ENCODE results near the gene TXN2.
A peak's percentile ranks its signal among the peaks of the same experiment; 100 is the strongest.
"Not testable (repeated sequence)": the region's sequence is repeated elsewhere in the genome, so short reads cannot be mapped to it uniquely, and the experiment has no call there.

The TXN2 gene

GRCh38 chr22:36481393-36482168, at the start of gene TXN2:
TXN2 (minus strand) TSS chr22:36481640; CDS start chr22:36480837, 803 bp downstream.
- DNase-seq: peak; percentile 88

- peak; percentile 98 for DNase-seq
Observed at GRCh38 chr22:36528795-36529751, 47.6 kb upstream of the TXN2 start, which contains the start of gene EIF3D. EIF3D (minus strand) TSS chr22:36529166; CDS start chr22:36526121, 3,045 bp downstream.

- DNase-seq: no peak
Observed at GRCh38 chr22:36528341-36528740, 46.9 kb upstream of the TXN2 start.

GRCh38 chr22:36522662-36523061, 41.2 kb upstream of the TXN2 start:
- no peak for DNase-seq

GRCh38 chr22:36520423-36520822, 39.0 kb upstream of the TXN2 start:
- no peak for DNase-seq

- not testable (repeated sequence) for DNase-seq
Observed at GRCh38 chr22:36519906-36520305, 38.5 kb upstream of the TXN2 start.

- no peak for DNase-seq
Observed at GRCh38 chr22:36514766-36515165, 33.3 kb upstream of the TXN2 start.

- DNase-seq: no peak
Observed at GRCh38 chr22:36512991-36513390, 31.6 kb upstream of the TXN2 start.

GRCh38 chr22:36512333-36512732, 30.9 kb upstream of the TXN2 start:
- no peak for DNase-seq

GRCh38 chr22:36510966-36511881, 29.8 kb upstream of the TXN2 start:
- DNase-seq: peak; percentile 3

GRCh38 chr22:36510384-36510783, 28.9 kb upstream of the TXN2 start:
- DNase-seq: no peak

GRCh38 chr22:36507518-36508010, 26.1 kb upstream of the TXN2 start:
- no peak for DNase-seq

GRCh38 chr22:36506637-36507517, 25.4 kb upstream of the TXN2 start, which contains the start of gene FOXRED2:
FOXRED2 (minus strand) TSS chr22:36507040; CDS start chr22:36506422, 618 bp downstream.
- peak; percentile 70 for DNase-seq

GRCh38 chr22:36505998-36506635, 24.7 kb upstream of the TXN2 start:
- no peak for DNase-seq

- no peak for DNase-seq
Observed at GRCh38 chr22:36497910-36498665, 16.6 kb upstream of the TXN2 start.

- no peak for DNase-seq
Observed at GRCh38 chr22:36493690-36494110, 12.3 kb upstream of the TXN2 start.

- DNase-seq: no peak
Observed at GRCh38 chr22:36492109-36492508, 10.7 kb upstream of the TXN2 start.

GRCh38 chr22:36491155-36491554, 9.7 kb upstream of the TXN2 start:
- DNase-seq: no peak

GRCh38 chr22:36486619-36487384, 5.4 kb upstream of the TXN2 start:
- no peak for DNase-seq

Measured in NCI-H1048 (cell line).